Cardiac muscle cell (in vitro differentiated cells and primary cell): ENCODE data around the gene OTOF. TPM values are rescaled to one million over a fixed set of nuclear protein-coding genes. Genes with fewer than 3 reads are reported as not detected.

Source experiments
- DNase-seq, 2 donors: peaks; one replicate each; pipeline versions ENCODE4 v3.0.0 to v3.0.0-alpha.2; 2010 to 2017; ENCODE audit warnings: low read depth in 1 of 2, low spot score in 1 of 2
- H3K27ac ChIP-seq: fragments of 200-600 bp; sonication (generic); 2 replicates; pipeline ENCODE4 v1.5.1; 2016
- H3K27me3 ChIP-seq: fragments of 200-600 bp; sonication (generic); 2 replicates; pipeline ENCODE4 v1.6.0; 2016; ENCODE audit warnings: control low read depth
- H3K36me3 ChIP-seq: fragments of 200-600 bp; sonication (generic); 2 replicates; pipeline ENCODE4 v1.5.1; 2016; ENCODE audit warnings: control low read depth
- H3K4me1 ChIP-seq: fragments of 200-600 bp; sonication (generic); 2 replicates; pipeline ENCODE4 v1.8.1; 2017; ENCODE audit warnings: low read depth, mild to moderate bottlenecking, mixed run types
- H3K4me3 ChIP-seq: fragments of 200-600 bp; sonication (generic); 2 replicates; pipeline ENCODE4 v1.5.1; 2016; ENCODE audit warnings: mild to moderate bottlenecking
- H3K9me3 ChIP-seq: fragments of 200-600 bp; sonication (generic); 2 replicates; pipeline ENCODE4 v1.5.1; 2017; ENCODE audit warnings: low read depth, mild to moderate bottlenecking, control low read depth
- polyA plus RNA-seq: library from polyadenylated mRNA; unstranded; fragments of >200 nt; fragmentation: Nextera tagmentation; extraction: Ambion mirVana; gene quantifications from 2 replicates; pipeline ENCODE4 v1.2.1, GENCODE V29; 2016
- total RNA-seq: library from RNA; depleted of rRNA; stranded (reverse); fragments of >200 nt; gene quantifications from 2 replicates; pipeline ENCODE4 v1.2.3, GENCODE V29; 2016
- TF ChIP-seq, protein P1 (sequence below): IDR thresholded peaks from 2 replicates; pipeline ENCODE4 v1.5.1; 2012; ENCODE audit warnings: low read depth, mild to moderate bottlenecking, low read length

OTOF gene
- total and polyA plus RNA-seq, 2 experiments from 2014 or later = not detected

DNA sequence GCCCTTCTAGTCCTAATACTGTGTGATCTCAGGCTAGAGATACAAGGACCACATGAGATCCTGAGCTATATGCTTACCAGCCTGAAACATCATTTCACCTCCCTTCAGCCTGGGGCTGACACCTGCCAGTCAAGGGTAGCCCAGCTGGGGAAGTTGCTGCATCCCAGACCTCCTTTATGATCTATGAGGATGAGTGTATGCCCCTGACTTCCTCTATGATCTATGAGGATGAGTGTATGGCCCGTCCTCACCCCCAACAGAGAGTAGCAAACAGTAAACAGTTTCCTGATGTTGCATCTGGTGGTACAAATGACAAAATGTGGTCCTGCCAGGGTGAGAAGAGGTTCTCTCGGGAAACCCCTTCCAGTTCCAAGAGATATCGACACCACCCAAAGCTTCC is 8.9 kb upstream of the OTOF start:
- TF ChIP-seq, protein P1, sequence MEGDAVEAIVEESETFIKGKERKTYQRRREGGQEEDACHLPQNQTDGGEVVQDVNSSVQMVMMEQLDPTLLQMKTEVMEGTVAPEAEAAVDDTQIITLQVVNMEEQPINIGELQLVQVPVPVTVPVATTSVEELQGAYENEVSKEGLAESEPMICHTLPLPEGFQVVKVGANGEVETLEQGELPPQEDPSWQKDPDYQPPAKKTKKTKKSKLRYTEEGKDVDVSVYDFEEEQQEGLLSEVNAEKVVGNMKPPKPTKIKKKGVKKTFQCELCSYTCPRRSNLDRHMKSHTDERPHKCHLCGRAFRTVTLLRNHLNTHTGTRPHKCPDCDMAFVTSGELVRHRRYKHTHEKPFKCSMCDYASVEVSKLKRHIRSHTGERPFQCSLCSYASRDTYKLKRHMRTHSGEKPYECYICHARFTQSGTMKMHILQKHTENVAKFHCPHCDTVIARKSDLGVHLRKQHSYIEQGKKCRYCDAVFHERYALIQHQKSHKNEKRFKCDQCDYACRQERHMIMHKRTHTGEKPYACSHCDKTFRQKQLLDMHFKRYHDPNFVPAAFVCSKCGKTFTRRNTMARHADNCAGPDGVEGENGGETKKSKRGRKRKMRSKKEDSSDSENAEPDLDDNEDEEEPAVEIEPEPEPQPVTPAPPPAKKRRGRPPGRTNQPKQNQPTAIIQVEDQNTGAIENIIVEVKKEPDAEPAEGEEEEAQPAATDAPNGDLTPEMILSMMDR = no peak
- Histone ChIP-seq H3K4me3 (no peak overlapping the region), H3K27ac (no peak overlapping the region), H3K27me3 (no peaks in the 10 kb centered on the region), H3K4me1 (peaks cover 1% of the 10 kb centered on the region), H3K36me3 (no peaks in the 10 kb centered on the region), H3K9me3 (no peaks in the 10 kb centered on the region)
- DNase-seq = no peak

DNA sequence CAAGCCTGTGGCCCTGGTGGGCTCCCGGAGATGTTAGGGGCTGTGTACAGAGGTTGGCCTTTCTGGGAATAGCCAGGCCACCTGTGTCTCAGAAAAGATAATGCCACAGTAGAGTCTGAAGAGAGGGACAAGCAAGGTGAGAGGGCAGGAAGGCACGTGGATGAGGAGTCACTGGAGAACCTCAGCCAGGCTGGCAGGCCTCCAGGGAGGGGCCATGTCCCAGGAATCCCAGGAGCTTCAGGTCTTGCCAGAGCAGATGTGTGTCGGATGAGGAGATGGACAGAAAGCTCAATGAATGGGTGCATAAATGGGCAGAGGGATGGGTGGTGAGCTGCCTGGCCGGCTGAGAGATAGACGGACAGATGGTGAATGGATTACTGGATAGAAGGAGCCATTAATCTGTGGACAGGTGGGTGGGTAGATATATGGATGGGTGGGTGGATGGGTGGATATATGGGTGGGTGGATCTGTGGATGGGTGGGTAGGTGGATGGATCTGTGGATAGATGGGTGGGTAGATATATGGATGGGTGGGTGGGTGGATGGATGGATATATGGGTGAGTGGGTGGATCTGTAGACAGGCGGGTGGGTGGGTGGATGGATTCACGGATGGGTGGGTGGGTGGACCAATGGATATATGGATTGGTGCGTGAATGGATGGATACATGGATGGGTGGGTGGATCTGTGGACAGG is 7.9 kb upstream of the OTOF start:
- Histone ChIP-seq H3K4me1 (peaks cover 10% of the 10 kb centered on the region), H3K9me3 (no peaks in the 10 kb centered on the region), H3K27me3 (no peaks in the 10 kb centered on the region), H3K4me3 (no peak overlapping the region), H3K36me3 (no peaks in the 10 kb centered on the region), H3K27ac (no peak overlapping the region)
- TF ChIP-seq, protein P1 = no peak
- DNase-seq = no peak

DNA sequence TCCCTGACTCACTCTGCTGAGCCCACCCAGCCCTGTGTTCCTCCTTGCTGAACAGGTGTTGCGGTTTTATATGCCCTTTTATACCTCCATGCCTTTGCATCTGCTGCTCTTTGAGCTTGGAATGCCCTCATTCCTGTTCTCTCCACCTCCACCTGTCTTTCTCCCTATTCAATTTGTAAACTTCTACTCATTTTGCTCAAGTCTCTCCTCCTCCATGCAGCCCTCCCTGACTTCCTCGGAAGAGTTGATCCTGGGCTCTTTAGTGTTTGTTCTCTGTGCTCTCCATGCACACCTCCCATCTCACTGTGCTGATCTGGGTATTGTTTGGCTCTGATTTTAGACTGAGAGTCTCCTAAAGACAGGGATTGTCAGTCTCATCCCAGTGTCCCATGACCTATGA is 7.2 kb upstream of the OTOF start:
- Histone ChIP-seq H3K9me3 (no peaks in the 10 kb centered on the region), H3K27ac (no peak overlapping the region), H3K4me1 (peaks cover 11% of the 10 kb centered on the region), H3K4me3 (no peak overlapping the region), H3K36me3 (no peaks in the 10 kb centered on the region), H3K27me3 (no peaks in the 10 kb centered on the region)
- TF ChIP-seq, protein P1 = no peak
- DNase-seq = no peak

DNA sequence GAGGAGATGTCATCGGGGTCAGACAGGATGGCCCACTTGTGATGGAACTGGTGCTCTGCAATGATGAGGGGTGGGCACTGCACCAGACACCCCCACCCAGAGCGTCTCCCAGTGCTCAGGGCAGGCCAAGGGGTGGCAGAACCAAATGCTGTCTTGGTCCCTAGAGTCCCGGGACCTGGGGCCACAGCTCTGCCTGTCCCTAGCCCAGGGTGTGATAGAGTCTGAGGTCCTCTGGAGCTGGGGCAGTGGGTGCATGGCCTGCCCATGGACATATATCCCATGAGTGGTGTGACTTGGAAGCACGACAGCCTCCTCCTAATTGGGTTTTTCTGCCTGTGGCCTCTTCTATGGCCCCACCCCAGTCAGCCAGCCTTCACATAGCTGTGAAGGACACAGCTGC is 6.7 kb upstream of the OTOF start:
- Histone ChIP-seq H3K27me3 (no peaks in the 10 kb centered on the region), H3K4me3 (no peak overlapping the region), H3K27ac (no peak overlapping the region), H3K36me3 (no peaks in the 10 kb centered on the region), H3K9me3 (no peaks in the 10 kb centered on the region), H3K4me1 (peaks cover 11% of the 10 kb centered on the region)
- no peak for DNase-seq
- TF ChIP-seq, protein P1 = no peak

DNA sequence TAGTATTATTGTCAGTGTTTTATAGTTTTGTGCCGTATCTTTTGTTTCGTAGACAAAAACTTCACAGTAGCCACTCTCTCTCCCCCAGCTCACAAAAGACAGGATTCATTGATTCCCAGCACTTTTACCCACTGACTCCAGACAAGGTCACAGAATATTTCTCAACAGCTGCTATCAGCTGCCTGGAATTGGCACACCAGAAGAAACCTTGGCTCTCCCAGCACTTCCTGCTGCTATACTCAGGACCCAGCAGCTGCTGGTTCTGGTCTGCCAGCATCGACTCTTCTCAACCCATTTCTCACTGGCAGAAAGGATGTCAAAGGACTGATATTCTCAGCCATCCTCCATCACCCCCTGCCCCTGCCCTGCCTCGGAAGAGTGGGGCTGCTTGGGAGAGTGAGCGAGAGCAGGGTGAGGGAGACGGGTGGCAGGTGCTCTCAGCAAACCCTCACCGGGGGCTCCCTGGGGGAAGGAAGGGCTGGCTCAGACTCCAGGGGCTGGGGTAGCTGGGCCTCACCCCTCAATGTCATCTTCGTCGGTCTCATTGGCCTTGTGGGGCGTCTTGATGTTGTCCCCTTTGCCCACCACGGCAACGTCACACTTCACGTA is 6.1 kb upstream of the OTOF start:
- no peaks in the 10 kb centered on the region for H3K27me3 ChIP-seq
- H3K27ac ChIP-seq = no peak overlapping the region
- H3K9me3 ChIP-seq = no peaks in the 10 kb centered on the region
- H3K36me3 ChIP-seq = no peaks in the 10 kb centered on the region
- peak in 1 of 2 donors; percentile 59 for DNase-seq
- H3K4me3 ChIP-seq = no peak overlapping the region
- TF ChIP-seq, protein P1 = no peak
- peaks cover 11% of the 10 kb centered on the region for H3K4me1 ChIP-seq
